GM23338 (cell line): ENCODE results near the gene SHLD3. TPM values are rescaled to one million over a fixed set of nuclear protein-coding genes. Genes with fewer than 3 reads are reported as not detected.

Experiments used
- ATAC-seq: fragments of 200-7000 bp; cut with Tn5 transposase; 3 replicates; pipeline ENCODE4 v1.9.1; 2020
- DNase-seq: peaks from one replicate; pipeline ENCODE4 v3.0.0-alpha.2; 2015; ENCODE audit warnings: low spot score
- H2AFZ ChIP-seq: fragments of 200-600 bp; sonication (generic); 2 replicates; pipeline ENCODE4 v1.8.0; 2016; ENCODE audit warnings: antibody characterized with exemption, mild to moderate bottlenecking, moderate library complexity
- H3F3A ChIP-seq: fragments of 200-600 bp; sonication (generic); replicated peaks from 2 replicates; pipeline ENCODE4 v1.8.0; 2017; ENCODE audit warnings: antibody characterized with exemption, mixed run types, low read depth
- H3K27ac ChIP-seq: fragments of 200-600 bp; sonication (generic); 2 replicates; pipeline ENCODE4 v1.6.1; 2016; ENCODE audit warnings: low read depth
- H3K27me3 ChIP-seq: fragments of 200-600 bp; sonication (generic); 2 replicates; pipeline ENCODE4 v1.8.0; 2016; ENCODE audit warnings: mild to moderate bottlenecking, mixed run types, moderate library complexity; ENCODE audit not compliant: insufficient read depth
- H3K36me3 ChIP-seq: fragments of 200-600 bp; sonication (generic); 2 replicates; pipeline ENCODE4 v1.8.0; 2016; ENCODE audit warnings: mild to moderate bottlenecking; ENCODE audit not compliant: insufficient read depth
- H3K4me1 ChIP-seq: fragments of 200-600 bp; sonication (generic); 2 replicates; pipeline ENCODE4 v1.8.0; 2016; ENCODE audit warnings: mild to moderate bottlenecking, moderate library complexity; ENCODE audit not compliant: insufficient read depth
- H3K4me2 ChIP-seq: fragments of 200-600 bp; sonication (generic); 2 replicates; pipeline ENCODE4 v1.7.1; 2017; ENCODE audit warnings: mixed run types
- H3K4me3 ChIP-seq: fragments of 200-600 bp; sonication (generic); 2 replicates; pipeline ENCODE4 v1.6.1; 2016; ENCODE audit warnings: mixed run types
- H3K79me2 ChIP-seq: fragments of 200-600 bp; sonication (generic); replicated peaks from 2 replicates; pipeline ENCODE4 v1.8.0; 2017; ENCODE audit warnings: mild to moderate bottlenecking; ENCODE audit not compliant: insufficient read depth
- H3K9me2 ChIP-seq: fragments of 200-600 bp; sonication (generic); 2 replicates; pipeline ENCODE4 v1.8.0; 2017; ENCODE audit not compliant: insufficient read depth
- H4K20me1 ChIP-seq: fragments of 200-600 bp; sonication (generic); replicated peaks from 2 replicates; pipeline ENCODE4 v1.8.0; 2017; ENCODE audit warnings: mild to moderate bottlenecking; ENCODE audit not compliant: insufficient read depth
- H3K27ac Mint-ChIP-seq: 2 replicates; pipeline ENCODE4 v1.8.0; 2020; ENCODE audit warnings: inconsistent platforms, mild to moderate bottlenecking, moderate library complexity, mixed read lengths
- H3K27me3 Mint-ChIP-seq: 3 replicates; pipeline ENCODE4 v1.8.0; 2022; ENCODE audit warnings: low read depth, mild to moderate bottlenecking, moderate library complexity, mixed read lengths, inconsistent platforms; ENCODE audit not compliant: insufficient read depth, poor library complexity
- H3K36me3 Mint-ChIP-seq: 3 replicates; pipeline ENCODE4 v1.8.0; 2021; ENCODE audit warnings: low read depth, mild to moderate bottlenecking, inconsistent platforms, moderate library complexity, mixed read lengths
- H3K4me1 Mint-ChIP-seq: 3 replicates; pipeline ENCODE4 v1.8.0; 2020; ENCODE audit warnings: mild to moderate bottlenecking, inconsistent platforms, mixed read lengths
- H3K4me3 Mint-ChIP-seq: 3 replicates; pipeline ENCODE4 v1.8.0; 2021; ENCODE audit warnings: moderate library complexity, mild to moderate bottlenecking, inconsistent platforms, mixed read lengths
- H3K9me3 Mint-ChIP-seq: 3 replicates; pipeline ENCODE4 v1.8.0; 2020; ENCODE audit warnings: moderate library complexity, mild to moderate bottlenecking, inconsistent platforms, mixed read lengths
- CREB1 ChIP-seq: fragments of 250-450 bp; sonication (Bioruptor Pico); IDR thresholded peaks from 2 replicates; pipeline ENCODE4 v1.5.0; 2020; ENCODE audit warnings: low read depth, mild to moderate bottlenecking, moderate library complexity
- CTCF ChIP-seq, 2 experiments: fragments of 200-600 bp in 1 of 2; sonication (generic) in 1 of 2; conservative IDR thresholded peaks; 2 replicates each; pipeline versions ENCODE4 v1.5.1 to v1.6.1; 2016 to 2017; ENCODE audit warnings: antibody characterized with exemption in 2 of 2, low read depth in 2 of 2, mild to moderate bottlenecking in 2 of 2, moderate library complexity in 1 of 2
- EZH2 ChIP-seq: fragments of 200-600 bp; sonication (generic); IDR thresholded peaks from one replicate; pipeline ENCODE4 v1.8.0; 2017; ENCODE audit warnings: antibody characterized with exemption, mild to moderate bottlenecking, low read depth; ENCODE audit not compliant: unreplicated experiment
- EZH2phosphoT487 ChIP-seq: fragments of 200-600 bp; sonication (generic); IDR thresholded peaks from one replicate; pipeline ENCODE4 v1.8.1; 2018; ENCODE audit warnings: antibody characterized with exemption; ENCODE audit not compliant: unreplicated experiment
- JUNB ChIP-seq: IDR thresholded peaks from one replicate; pipeline ENCODE4 v1.6.1; 2016; ENCODE audit warnings: antibody characterized with exemption; ENCODE audit not compliant: unreplicated experiment
- NANOG ChIP-seq: IDR thresholded peaks from 2 replicates; pipeline ENCODE4 v1.6.1; 2016; ENCODE audit warnings: antibody characterized with exemption, borderline replicate concordance
- POLR2AphosphoS5 ChIP-seq: IDR thresholded peaks from 2 replicates; pipeline ENCODE4 v1.6.1; 2016; ENCODE audit warnings: antibody characterized with exemption, low read depth
- REST ChIP-seq: IDR thresholded peaks from one replicate; pipeline ENCODE4 v1.6.1; 2018; ENCODE audit warnings: antibody characterized with exemption; ENCODE audit not compliant: unreplicated experiment
- STAT1 ChIP-seq: IDR thresholded peaks from one replicate; pipeline ENCODE4 v1.6.1; 2016; ENCODE audit warnings: antibody characterized with exemption; ENCODE audit not compliant: unreplicated experiment
- ZNF114 ChIP-seq: fragments of 250-450 bp; sonication (Bioruptor Pico); IDR thresholded peaks from 2 replicates; pipeline ENCODE4 v1.5.0; 2020; ENCODE audit warnings: mild to moderate bottlenecking, moderate library complexity
- ZNF331 ChIP-seq: fragments of 250-450 bp; sonication (Bioruptor Pico); IDR thresholded peaks from 2 replicates; pipeline ENCODE4 v1.5.0; 2020; ENCODE audit warnings: low read depth, mild to moderate bottlenecking, moderate library complexity
- ZNF462 ChIP-seq: fragments of 250-450 bp; sonication (Bioruptor Pico); IDR thresholded peaks from 2 replicates; pipeline ENCODE4 v1.5.0; 2020; ENCODE audit warnings: mild to moderate bottlenecking, moderate library complexity
- polyA plus RNA-seq: library from polyadenylated mRNA; unstranded; fragments of >200 nt; fragmentation: Nextera tagmentation; extraction: Ambion mirVana; gene quantifications from 2 replicates; pipeline ENCODE4 v1.2.1, GENCODE V29; 2016
- total RNA-seq: library from RNA; depleted of rRNA; stranded (reverse); fragments of >200 nt; shearing (Covaris generic); gene quantifications from 2 replicates; pipeline ENCODE4 v1.2.3, GENCODE V29; 2014
- TF ChIP-seq, protein P1 (sequence below): IDR thresholded peaks from 2 replicates; pipeline ENCODE4 v1.6.1; 2016; ENCODE audit warnings: antibody characterized with exemption

SHLD3 gene
- total and polyA plus RNA-seq, 2 experiments from 2014 or later, result 4.2 to 7.0 TPM

GRCh38 chr5:65654713-65655112 lies 29.9 kb downstream of the SHLD3 start:
- no peaks in the 10 kb centered on the region for H3K4me1 ChIP-seq
- no peak for DNase-seq
- H3K27ac ChIP-seq, result 0 out of 2 replicates have a peak overlapping the region, but pooled peaks have one; percentile 21
- Mint-ChIP-seq H3K4me1 (no peaks in the 10 kb centered on the region), H3K36me3 (no peaks in the 10 kb centered on the region), H3K27ac (no peak overlapping the region), H3K4me3 (no peak overlapping the region), H3K27me3 (peaks cover 3% of the 10 kb centered on the region), H3K9me3 (no peaks in the 10 kb centered on the region)
- H3K79me2 ChIP-seq, result no peaks in the 10 kb centered on the region
- no peak for ATAC-seq
- TF ChIP-seq, protein P1, sequence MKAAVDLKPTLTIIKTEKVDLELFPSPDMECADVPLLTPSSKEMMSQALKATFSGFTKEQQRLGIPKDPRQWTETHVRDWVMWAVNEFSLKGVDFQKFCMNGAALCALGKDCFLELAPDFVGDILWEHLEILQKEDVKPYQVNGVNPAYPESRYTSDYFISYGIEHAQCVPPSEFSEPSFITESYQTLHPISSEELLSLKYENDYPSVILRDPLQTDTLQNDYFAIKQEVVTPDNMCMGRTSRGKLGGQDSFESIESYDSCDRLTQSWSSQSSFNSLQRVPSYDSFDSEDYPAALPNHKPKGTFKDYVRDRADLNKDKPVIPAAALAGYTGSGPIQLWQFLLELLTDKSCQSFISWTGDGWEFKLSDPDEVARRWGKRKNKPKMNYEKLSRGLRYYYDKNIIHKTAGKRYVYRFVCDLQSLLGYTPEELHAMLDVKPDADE, result no peak
- no peak for TF ChIP-seq ZNF114 (CRISPR knock-in tag)
- TF ChIP-seq CTCF (conservative IDR thresholded peaks at IDR 0.05; ENCODE audit: low read depth in 2 of 2), result no peak
- no peak for TF ChIP-seq EZH2
- no peak for TF ChIP-seq ZNF331 (CRISPR knock-in tag)
- TF ChIP-seq EZH2phosphoT487, result no peak
- no peak for TF ChIP-seq CREB1 (CRISPR knock-in tag)
- no peak for TF ChIP-seq STAT1
- no peak for TF ChIP-seq POLR2AphosphoS5
- TF ChIP-seq JUNB, result no peak
- no peak for TF ChIP-seq REST
- no peak for TF ChIP-seq ZNF462 (CRISPR knock-in tag)
- no peak for TF ChIP-seq NANOG
- no peaks in the 10 kb centered on the region for H4K20me1 ChIP-seq
- no peak overlapping the region for H3K4me3 ChIP-seq
- no peak overlapping the region for H3K4me2 ChIP-seq
- H3K36me3 ChIP-seq, result no peaks in the 10 kb centered on the region
- no peaks in the 10 kb centered on the region for H3F3A ChIP-seq
- H3K9me2 ChIP-seq, result no peaks in the 10 kb centered on the region
- no peaks in the 10 kb centered on the region for H3K27me3 ChIP-seq
- no peak overlapping the region for H2AFZ ChIP-seq
